Fibroblast of lung (primary cell): ENCODE measurements around the gene TARBP2. TPM values are rescaled to one million over a fixed set of nuclear protein-coding genes. Genes with fewer than 3 reads are reported as not detected.

Source experiments
- DNase-seq, 2 donors: peaks; one replicate each; pipeline versions ENCODE4 v3.0.0 to v3.0.0-alpha.2; 2010; ENCODE audit warnings: low read depth in 2 of 2
- H2AFZ ChIP-seq: 2 replicates; pipeline ENCODE4 v1.5.1; 2012; ENCODE audit warnings: low read length, control low read depth, inconsistent platforms
- H3K27ac ChIP-seq: 2 replicates; pipeline ENCODE4 v1.5.1; 2011; ENCODE audit warnings: low read length, control low read depth; ENCODE audit not compliant: insufficient read depth
- H3K27me3 ChIP-seq: 2 replicates; pipeline ENCODE4 v1.5.1; 2011; ENCODE audit warnings: mild to moderate bottlenecking, low read length; ENCODE audit not compliant: control insufficient read depth, insufficient read depth
- H3K36me3 ChIP-seq: 2 replicates; pipeline ENCODE4 v1.5.1; 2011; ENCODE audit warnings: low read length; ENCODE audit not compliant: control insufficient read depth, insufficient read depth
- H3K4me1 ChIP-seq: 2 replicates; pipeline ENCODE4 v1.5.1; 2011; ENCODE audit warnings: low read length; ENCODE audit not compliant: control insufficient read depth, insufficient read depth; ENCODE audit errors: extremely low read depth
- H3K4me2 ChIP-seq: 2 replicates; pipeline ENCODE4 v1.5.1; 2011; ENCODE audit warnings: low read length, control low read depth; ENCODE audit not compliant: insufficient read depth; ENCODE audit errors: extremely low read depth
- H3K4me3 ChIP-seq, 4 experiments: fragments of 200-600 bp in 1 of 4; sonication (generic) in 1 of 4; replicated peaks in 1 of 4; 2 replicates each; pipeline ENCODE4 v1.5.1; 2011 to 2016; ENCODE audit warnings: low read length in 4 of 4, low read depth in 3 of 4, mild to moderate bottlenecking in 3 of 4, control low read depth in 2 of 4, inconsistent platforms in 1 of 4, mixed read lengths in 1 of 4; ENCODE audit not compliant: insufficient read depth in 1 of 4; ENCODE audit errors: control extremely low read depth in 1 of 4
- H3K79me2 ChIP-seq: 2 replicates; pipeline ENCODE4 v1.5.1; 2012; ENCODE audit warnings: mild to moderate bottlenecking, low read length, inconsistent platforms; ENCODE audit not compliant: control insufficient read depth, insufficient read depth
- H3K9ac ChIP-seq: 2 replicates; pipeline ENCODE4 v1.5.1; 2011; ENCODE audit warnings: mild to moderate bottlenecking, low read length, control low read depth; ENCODE audit not compliant: insufficient read depth
- H3K9me3 ChIP-seq: 2 replicates; pipeline ENCODE4 v1.5.1; 2012; ENCODE audit warnings: low read depth, low read length; ENCODE audit not compliant: control insufficient read depth, insufficient read depth
- H4K20me1 ChIP-seq: 2 replicates; pipeline ENCODE4 v1.5.1; 2011; ENCODE audit warnings: low read length; ENCODE audit not compliant: control insufficient read depth, insufficient read depth; ENCODE audit errors: extremely low read depth
- CTCF ChIP-seq, 2 donors: IDR thresholded peaks in 1 of 2; conservative IDR thresholded peaks in 1 of 2; 1 replicate in 1 of 2; 2 replicates in 1 of 2; pipeline ENCODE4 v1.5.1; 2011 to 2012; ENCODE audit warnings: low read length in 2 of 2, control low read depth in 1 of 2, inconsistent platforms in 1 of 2, low read depth in 1 of 2, mild to moderate bottlenecking in 1 of 2
- EZH2 ChIP-seq: IDR thresholded peaks from 2 replicates; pipeline ENCODE4 v1.5.1; 2012; ENCODE audit warnings: low read length, control low read depth, mild to moderate bottlenecking; ENCODE audit errors: missing control alignments
- polyA plus RNA-seq, 2 donors: library from polyadenylated mRNA; depleted of rRNA in 1 of 2; stranded (reverse) in 1 of 2; unstranded in 1 of 2; fragments of >200 nt; gene quantifications; 2 replicates each; pipeline ENCODE4 v1.2.1, GENCODE V29; 2011 to 2012; ENCODE audit warnings: missing spikeins in 1 of 2
- total RNA-seq: library from RNA; depleted of rRNA; stranded (reverse); fragments of >200 nt; gene quantifications from 2 replicates; pipeline ENCODE4 v1.2.1, GENCODE V29; 2014

Gene TARBP2
- total and polyA plus RNA-seq, 2 donors (not counting 1 experiment from before 2014, with no cell fraction given), result 19.8 to 39.3 TPM

DNA sequence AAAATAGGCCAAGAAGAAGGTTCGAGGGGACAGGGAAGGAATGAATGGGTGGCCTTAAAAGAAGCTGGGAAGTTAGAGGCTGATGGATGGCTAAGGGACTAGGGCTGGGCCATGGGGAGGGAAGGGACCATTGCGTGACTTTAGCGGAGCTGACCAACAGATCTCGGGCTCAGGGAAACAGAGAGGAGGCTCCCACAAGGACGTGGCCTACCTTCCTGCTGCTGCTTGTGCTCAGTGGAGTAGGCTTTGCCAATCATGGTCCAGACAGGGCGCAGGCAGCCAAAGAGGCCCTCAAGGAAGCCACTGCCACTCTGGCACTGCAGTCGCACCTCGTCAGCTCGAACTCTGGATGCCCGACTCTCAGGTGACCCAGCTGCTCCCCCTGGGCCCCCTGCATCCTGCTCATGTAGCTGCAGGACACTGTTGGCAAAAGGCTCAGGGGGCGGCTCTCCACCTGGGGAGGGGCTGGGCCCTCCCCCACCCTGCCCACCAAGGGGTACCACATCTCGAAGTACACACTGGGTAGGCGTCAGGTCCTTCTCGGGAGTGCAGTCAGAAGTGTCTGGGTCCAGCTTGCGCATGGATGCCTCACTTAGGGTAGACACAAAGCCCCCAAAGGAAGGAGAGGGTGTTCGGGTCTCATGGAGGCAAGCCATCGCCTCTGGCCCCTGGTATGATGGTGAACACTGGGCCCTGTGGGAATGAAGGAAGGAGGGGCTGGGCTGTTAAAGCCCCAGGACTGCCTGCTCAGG is 14.2 kb upstream of the TARBP2 start:
- Histone ChIP-seq H3K27ac (no peak overlapping the region), H2AFZ (no peak overlapping the region), H3K27me3 (no peaks in the 10 kb centered on the region), H3K4me1 (peaks cover 5% of the 10 kb centered on the region), H3K4me3 (no peak overlapping the region), H3K4me2 (no peak overlapping the region), H3K36me3 (peaks cover 40% of the 10 kb centered on the region), H3K79me2 (peaks cover 8% of the 10 kb centered on the region), H3K9me3 (no peaks in the 10 kb centered on the region), H3K9ac (no peak overlapping the region), H4K20me1 (no peaks in the 10 kb centered on the region)
- TF ChIP-seq EZH2 (no peak), CTCF (conservative IDR thresholded peaks at IDR 0.05 in 1 of 2, IDR thresholded peaks at IDR 0.05 in 1 of 2; ENCODE audit: low read depth in 1 of 2, low read length in 2 of 2) (no peak)
- no peak for DNase-seq

DNA sequence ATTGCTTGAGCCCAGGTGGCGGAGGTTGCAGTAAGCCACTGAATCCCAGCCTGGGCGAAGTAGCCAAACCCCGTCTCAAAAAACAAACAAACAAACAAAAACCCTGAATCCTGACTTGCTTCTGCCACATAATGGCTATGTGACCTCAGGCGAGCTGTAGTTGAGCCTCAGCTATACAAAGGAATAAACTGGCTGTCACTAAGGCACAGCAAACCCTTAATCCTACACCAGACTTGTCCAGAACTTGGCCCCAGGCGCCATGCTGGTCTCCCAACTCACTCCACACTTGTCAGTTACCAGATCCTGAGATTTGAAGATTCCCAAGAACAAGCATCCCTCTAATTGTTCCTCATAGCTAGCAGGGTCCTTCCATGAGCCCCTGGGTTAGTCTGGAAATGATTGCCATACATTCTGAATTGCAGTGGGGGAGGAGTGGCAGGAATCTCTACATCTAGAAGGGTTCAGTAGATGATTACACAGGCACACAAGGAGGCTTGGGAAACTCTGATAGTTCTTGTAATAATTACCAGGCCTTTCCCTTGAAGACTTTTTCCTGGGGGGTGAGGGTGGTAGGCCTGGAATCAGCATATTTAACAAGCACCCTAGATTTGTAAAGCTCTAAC is 11.7 kb upstream of the TARBP2 start:
- no peak overlapping the region for H2AFZ ChIP-seq
- no peak for TF ChIP-seq EZH2
- no peak for TF ChIP-seq CTCF (conservative IDR thresholded peaks at IDR 0.05 in 1 of 2, IDR thresholded peaks at IDR 0.05 in 1 of 2; ENCODE audit: low read depth in 1 of 2, low read length in 2 of 2)
- H4K20me1 ChIP-seq, result no peaks in the 10 kb centered on the region
- no peak overlapping the region for H3K27ac ChIP-seq
- H3K27me3 ChIP-seq, result no peaks in the 10 kb centered on the region
- no peak overlapping the region for H3K9ac ChIP-seq
- H3K4me2 ChIP-seq, result no peak overlapping the region
- H3K4me3 ChIP-seq, result no peak overlapping the region
- H3K36me3 ChIP-seq, result peaks cover 21% of the 10 kb centered on the region
- DNase-seq, result no peak
- H3K4me1 ChIP-seq, result peaks cover 13% of the 10 kb centered on the region
- no peaks in the 10 kb centered on the region for H3K9me3 ChIP-seq
- peaks cover 17% of the 10 kb centered on the region for H3K79me2 ChIP-seq

DNA sequence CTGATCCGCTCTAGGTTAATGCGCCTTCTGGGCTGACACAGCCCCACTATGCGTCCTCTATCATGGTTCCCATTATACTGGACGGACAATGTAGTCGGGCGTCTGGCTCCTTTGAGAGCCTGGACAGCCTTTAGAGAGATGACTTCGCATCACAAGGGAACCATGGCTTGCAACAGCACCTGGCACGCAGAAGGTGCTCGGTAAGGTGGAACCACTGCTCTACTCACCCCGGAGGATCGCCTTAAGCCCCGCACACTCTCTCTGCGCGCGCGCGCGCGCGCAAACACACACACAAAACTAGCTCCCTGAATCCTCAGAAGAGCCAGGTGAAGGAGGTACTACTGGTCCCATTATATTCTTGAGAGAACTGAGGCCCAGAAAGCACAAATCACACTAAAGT is 8.9 kb upstream of the TARBP2 start:
- Histone ChIP-seq H3K9me3 (no peaks in the 10 kb centered on the region), H3K4me2 (peak overlapping the region; percentile 91), H3K79me2 (peaks cover 18% of the 10 kb centered on the region), H3K36me3 (peaks cover 2% of the 10 kb centered on the region), H3K4me1 (peaks cover 20% of the 10 kb centered on the region), H3K9ac (no peak overlapping the region), H4K20me1 (no peaks in the 10 kb centered on the region), H3K27me3 (no peaks in the 10 kb centered on the region), H3K4me3 (peak overlapping the region in 3 of 4 experiments; percentile 36 to 70 (median 58)), H3K27ac (peak overlapping the region; percentile 80), H2AFZ (no peak overlapping the region)
- DNase-seq, result no peak
- TF ChIP-seq CTCF (conservative IDR thresholded peaks at IDR 0.05 in 1 of 2, IDR thresholded peaks at IDR 0.05 in 1 of 2; ENCODE audit: low read depth in 1 of 2, low read length in 2 of 2) (no peak), EZH2 (no peak)
